ENCODE data around the gene PROZ.

Gene PROZ

GRCh38 chr13:113164492-113164891 is 6.0 kb downstream of the PROZ start:
- H3K9me3 ChIP-seq (ENCODE audit: control insufficient read depth in 1 of 2, low read length in 2 of 2) = no peaks in the 10 kb centered on the region
- no peak overlapping the region for H3K4me3 ChIP-seq (ENCODE audit: low read depth in 1 of 2, low read length in 2 of 2)
- no peaks in the 10 kb centered on the region for H3K4me1 ChIP-seq (ENCODE audit: control insufficient read depth in 1 of 2, insufficient read depth in 2 of 2, low read length in 2 of 2)
- H3K27me3 ChIP-seq (ENCODE audit: low read depth, low read length) = peaks cover 7% of the 10 kb centered on the region
- no peak overlapping the region for H3K27ac ChIP-seq (ENCODE audit: low read length)
- H3K36me3 ChIP-seq (ENCODE audit: control insufficient read depth in 1 of 2, insufficient read depth in 2 of 2, low read length in 2 of 2) = no peaks in the 10 kb centered on the region

DNA sequence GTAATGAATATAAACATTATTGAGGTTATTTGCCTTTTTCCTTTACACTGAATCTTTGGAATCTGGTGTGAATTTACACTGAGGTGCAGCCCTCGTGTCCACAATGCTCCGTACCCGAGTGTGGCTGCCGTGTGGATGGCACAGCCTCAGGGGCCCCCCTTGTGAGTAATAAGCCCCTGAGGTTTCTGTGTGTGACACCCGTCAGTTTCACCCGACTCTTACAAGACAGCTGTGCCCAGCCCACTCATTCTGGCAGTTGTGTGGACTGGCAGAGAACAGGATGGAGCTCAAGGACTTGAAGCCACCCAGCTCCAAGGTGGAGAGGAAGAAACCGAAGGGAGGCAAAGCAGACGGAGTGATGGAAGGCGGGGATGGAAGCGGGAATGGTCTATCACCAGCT is 7.8 kb downstream of the PROZ start:
- Histone ChIP-seq H3K4me3 (ENCODE audit: low read depth in 1 of 2, low read length in 2 of 2) (no peak overlapping the region), H3K4me1 (ENCODE audit: control insufficient read depth in 1 of 2, insufficient read depth in 2 of 2, low read length in 2 of 2) (no peaks in the 10 kb centered on the region), H3K27ac (ENCODE audit: low read length) (no peak overlapping the region), H3K9me3 (ENCODE audit: control insufficient read depth in 1 of 2, low read length in 2 of 2) (no peaks in the 10 kb centered on the region), H3K36me3 (ENCODE audit: control insufficient read depth in 1 of 2, insufficient read depth in 2 of 2, low read length in 2 of 2) (peaks cover 3% of the 10 kb centered on the region in 2 donors), H3K27me3 (ENCODE audit: low read depth, low read length) (peaks cover 7% of the 10 kb centered on the region)

DNA sequence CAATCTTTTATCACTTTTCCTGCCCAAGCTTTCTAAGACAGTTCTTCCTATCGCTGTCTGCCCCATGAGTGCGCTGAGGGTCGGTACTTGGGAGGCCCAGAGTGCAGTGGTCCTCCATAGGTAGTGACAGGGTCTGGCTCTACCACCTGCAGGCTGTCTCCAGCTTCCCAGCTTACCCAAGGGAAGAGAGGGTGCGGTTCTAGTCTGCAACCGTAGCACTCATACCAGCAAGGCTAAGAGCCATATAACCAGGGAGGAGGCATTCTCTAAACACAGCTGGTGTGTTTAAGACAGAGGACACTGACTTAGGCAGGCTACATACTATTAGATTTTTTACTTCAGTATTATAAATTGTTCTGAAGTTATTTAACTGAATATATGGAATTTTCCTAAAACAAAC is 8.2 kb downstream of the PROZ start:
- Histone ChIP-seq H3K9me3 (ENCODE audit: control insufficient read depth in 1 of 2, low read length in 2 of 2) (no peaks in the 10 kb centered on the region), H3K27me3 (ENCODE audit: low read depth, low read length) (peaks cover 7% of the 10 kb centered on the region), H3K4me3 (ENCODE audit: low read depth in 1 of 2, low read length in 2 of 2) (no peak overlapping the region), H3K4me1 (ENCODE audit: control insufficient read depth in 1 of 2, insufficient read depth in 2 of 2, low read length in 2 of 2) (no peaks in the 10 kb centered on the region), H3K36me3 (ENCODE audit: control insufficient read depth in 1 of 2, insufficient read depth in 2 of 2, low read length in 2 of 2) (peaks cover 4 to 7% of the 10 kb centered on the region in 2 donors), H3K27ac (ENCODE audit: low read length) (no peak overlapping the region)

DNA sequence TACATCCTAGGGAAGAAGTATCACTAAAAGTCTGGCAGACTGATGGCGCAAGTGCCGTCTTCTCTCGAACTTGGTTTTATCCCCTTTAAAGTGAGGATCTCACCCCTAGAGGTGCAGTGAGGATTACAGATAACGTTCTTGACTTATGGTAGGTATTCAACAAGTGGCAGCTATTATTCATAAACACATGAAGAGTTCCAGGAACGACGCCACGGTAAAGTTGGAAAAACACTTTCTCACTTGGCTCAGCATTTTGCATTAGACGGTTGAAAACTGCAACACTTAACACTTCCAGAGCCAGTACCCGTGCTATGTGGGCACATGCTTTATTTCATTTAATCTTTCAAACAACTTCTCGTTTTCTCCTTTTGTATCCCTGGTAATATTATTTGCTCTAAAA is 8.7 kb downstream of the PROZ start:
- Histone ChIP-seq H3K4me3 (ENCODE audit: low read depth in 1 of 2, low read length in 2 of 2) (no peak overlapping the region), H3K27ac (ENCODE audit: low read length) (no peak overlapping the region), H3K27me3 (ENCODE audit: low read depth, low read length) (peaks cover 7% of the 10 kb centered on the region), H3K4me1 (ENCODE audit: control insufficient read depth in 1 of 2, insufficient read depth in 2 of 2, low read length in 2 of 2) (no peaks in the 10 kb centered on the region), H3K9me3 (ENCODE audit: control insufficient read depth in 1 of 2, low read length in 2 of 2) (no peaks in the 10 kb centered on the region), H3K36me3 (ENCODE audit: control insufficient read depth in 1 of 2, insufficient read depth in 2 of 2, low read length in 2 of 2) (peaks cover 4 to 9% of the 10 kb centered on the region in 2 donors)

DNA sequence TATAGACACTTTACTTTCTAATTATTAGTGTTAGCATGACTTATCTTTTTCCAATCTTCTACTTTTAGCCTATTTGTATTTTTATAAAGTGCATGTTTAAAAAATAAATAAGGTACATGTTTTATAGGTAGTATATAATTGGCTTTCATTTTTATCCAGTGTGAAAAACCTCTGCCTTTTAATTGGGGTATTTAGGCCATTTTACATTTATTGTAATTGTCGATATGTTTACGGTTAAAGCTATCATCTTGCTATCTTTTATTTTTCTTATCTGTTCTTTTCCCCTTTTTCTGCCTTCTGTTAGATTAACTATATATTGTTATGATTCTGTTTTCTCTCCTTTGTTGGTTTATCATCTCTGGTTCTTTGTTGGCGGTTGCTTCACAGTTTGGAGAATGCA is 9.1 kb downstream of the PROZ start:
- H3K9me3 ChIP-seq (ENCODE audit: control insufficient read depth in 1 of 2, low read length in 2 of 2) = no peaks in the 10 kb centered on the region
- H3K4me3 ChIP-seq (ENCODE audit: low read depth in 1 of 2, low read length in 2 of 2) = no peak overlapping the region
- no peaks in the 10 kb centered on the region for H3K4me1 ChIP-seq (ENCODE audit: control insufficient read depth in 1 of 2, insufficient read depth in 2 of 2, low read length in 2 of 2)
- H3K27me3 ChIP-seq (ENCODE audit: low read depth, low read length) = peaks cover 7% of the 10 kb centered on the region
- H3K36me3 ChIP-seq (ENCODE audit: control insufficient read depth in 1 of 2, insufficient read depth in 2 of 2, low read length in 2 of 2) = peaks cover 6 to 13% of the 10 kb centered on the region in 2 donors
- no peak overlapping the region for H3K27ac ChIP-seq (ENCODE audit: low read length)

DNA sequence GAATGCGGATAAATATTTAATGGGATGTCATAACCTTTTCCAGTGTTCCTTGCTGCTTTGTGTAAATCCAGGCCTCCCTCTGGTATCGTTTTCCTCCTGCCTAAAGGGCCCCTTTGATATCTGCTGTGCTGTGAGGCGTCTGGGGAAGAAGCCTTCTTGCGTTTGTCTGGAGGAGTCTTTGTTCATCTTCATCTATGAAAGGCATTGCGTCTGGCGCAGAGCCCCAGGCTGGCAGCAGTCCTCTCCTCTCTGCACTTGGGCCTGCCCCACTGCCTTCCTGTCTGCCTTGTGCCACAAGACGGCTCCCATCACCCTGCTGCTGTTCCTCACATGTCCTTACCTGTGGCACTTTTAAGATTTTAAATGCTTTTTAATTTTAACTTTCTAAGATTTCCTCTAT is 9.8 kb downstream of the PROZ start:
- peaks cover under 1% of the 10 kb centered on the region for H3K27me3 ChIP-seq (ENCODE audit: low read depth, low read length)
- H3K9me3 ChIP-seq (ENCODE audit: control insufficient read depth in 1 of 2, low read length in 2 of 2) = no peaks in the 10 kb centered on the region
- H3K27ac ChIP-seq (ENCODE audit: low read length) = no peak overlapping the region
- no peaks in the 10 kb centered on the region for H3K4me1 ChIP-seq (ENCODE audit: control insufficient read depth in 1 of 2, insufficient read depth in 2 of 2, low read length in 2 of 2)
- no peak overlapping the region for H3K4me3 ChIP-seq (ENCODE audit: low read depth in 1 of 2, low read length in 2 of 2)
- peaks cover 8 to 17% of the 10 kb centered on the region in 2 donors for H3K36me3 ChIP-seq (ENCODE audit: control insufficient read depth in 1 of 2, insufficient read depth in 2 of 2, low read length in 2 of 2)

DNA sequence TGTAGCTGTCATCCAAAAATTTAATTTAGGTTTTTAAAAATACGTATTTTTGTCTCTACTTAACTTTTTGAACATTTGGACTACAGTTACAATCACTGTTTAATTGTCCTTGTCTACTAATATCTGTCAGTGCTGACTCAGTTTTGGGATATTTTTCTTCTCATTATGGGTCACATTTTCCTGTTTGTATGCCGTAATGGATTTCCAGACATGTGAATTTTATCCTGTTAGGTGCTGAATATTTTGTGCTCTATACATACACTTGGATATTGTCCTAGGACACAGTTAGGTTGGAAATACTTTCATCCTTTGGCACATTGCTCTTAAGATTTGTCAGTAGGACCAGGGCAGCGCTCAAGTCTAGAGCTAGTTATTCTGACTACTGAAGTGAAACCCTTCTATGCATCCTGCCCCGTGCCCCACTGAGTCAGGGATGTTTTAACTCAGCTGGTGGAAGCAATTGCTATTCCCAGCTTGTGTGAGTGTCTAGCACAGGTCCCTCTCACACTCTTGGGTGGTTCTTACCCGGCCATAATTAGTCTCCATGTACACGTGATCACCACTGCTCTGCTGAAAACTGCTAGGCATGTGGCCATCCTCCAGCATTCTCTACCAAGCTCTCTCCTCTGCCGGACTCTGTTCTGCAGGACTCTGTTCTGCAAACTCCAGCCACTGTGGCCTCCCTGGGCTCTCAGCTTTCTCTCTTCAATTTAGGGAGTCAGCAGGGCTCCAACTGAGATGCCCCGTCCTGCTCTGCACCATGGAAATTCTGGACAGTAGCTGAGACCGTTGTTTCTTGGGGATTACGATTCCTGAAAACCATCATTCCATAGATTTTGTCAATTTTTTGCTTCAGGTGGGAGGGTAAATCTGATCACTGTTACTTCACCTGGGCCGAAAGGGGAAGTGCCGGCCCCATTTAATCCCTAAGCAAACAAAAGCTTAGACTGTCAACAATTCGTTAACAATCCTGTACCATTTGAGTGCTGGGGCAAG is 11.1 kb downstream of the PROZ start:
- no peaks in the 10 kb centered on the region for H3K9me3 ChIP-seq (ENCODE audit: control insufficient read depth in 1 of 2, low read length in 2 of 2)
- peaks cover 8 to 20% of the 10 kb centered on the region in 2 donors for H3K36me3 ChIP-seq (ENCODE audit: control insufficient read depth in 1 of 2, insufficient read depth in 2 of 2, low read length in 2 of 2)
- no peak overlapping the region for H3K4me3 ChIP-seq (ENCODE audit: low read depth in 1 of 2, low read length in 2 of 2)
- no peaks in the 10 kb centered on the region for H3K27me3 ChIP-seq (ENCODE audit: low read depth, low read length)
- H3K4me1 ChIP-seq (ENCODE audit: control insufficient read depth in 1 of 2, insufficient read depth in 2 of 2, low read length in 2 of 2) = no peaks in the 10 kb centered on the region
- no peak overlapping the region for H3K27ac ChIP-seq (ENCODE audit: low read length)

GRCh38 chr13:113170511-113170910 is 12.1 kb downstream of the PROZ start:
- no peak overlapping the region for H3K27ac ChIP-seq (ENCODE audit: low read length)
- H3K9me3 ChIP-seq (ENCODE audit: control insufficient read depth in 1 of 2, low read length in 2 of 2) = no peaks in the 10 kb centered on the region
- peaks cover 8 to 29% of the 10 kb centered on the region in 2 donors for H3K36me3 ChIP-seq (ENCODE audit: control insufficient read depth in 1 of 2, insufficient read depth in 2 of 2, low read length in 2 of 2)
- H3K4me3 ChIP-seq (ENCODE audit: low read depth in 1 of 2, low read length in 2 of 2) = no peak overlapping the region
- no peaks in the 10 kb centered on the region for H3K27me3 ChIP-seq (ENCODE audit: low read depth, low read length)
- no peaks in the 10 kb centered on the region for H3K4me1 ChIP-seq (ENCODE audit: control insufficient read depth in 1 of 2, insufficient read depth in 2 of 2, low read length in 2 of 2)

DNA sequence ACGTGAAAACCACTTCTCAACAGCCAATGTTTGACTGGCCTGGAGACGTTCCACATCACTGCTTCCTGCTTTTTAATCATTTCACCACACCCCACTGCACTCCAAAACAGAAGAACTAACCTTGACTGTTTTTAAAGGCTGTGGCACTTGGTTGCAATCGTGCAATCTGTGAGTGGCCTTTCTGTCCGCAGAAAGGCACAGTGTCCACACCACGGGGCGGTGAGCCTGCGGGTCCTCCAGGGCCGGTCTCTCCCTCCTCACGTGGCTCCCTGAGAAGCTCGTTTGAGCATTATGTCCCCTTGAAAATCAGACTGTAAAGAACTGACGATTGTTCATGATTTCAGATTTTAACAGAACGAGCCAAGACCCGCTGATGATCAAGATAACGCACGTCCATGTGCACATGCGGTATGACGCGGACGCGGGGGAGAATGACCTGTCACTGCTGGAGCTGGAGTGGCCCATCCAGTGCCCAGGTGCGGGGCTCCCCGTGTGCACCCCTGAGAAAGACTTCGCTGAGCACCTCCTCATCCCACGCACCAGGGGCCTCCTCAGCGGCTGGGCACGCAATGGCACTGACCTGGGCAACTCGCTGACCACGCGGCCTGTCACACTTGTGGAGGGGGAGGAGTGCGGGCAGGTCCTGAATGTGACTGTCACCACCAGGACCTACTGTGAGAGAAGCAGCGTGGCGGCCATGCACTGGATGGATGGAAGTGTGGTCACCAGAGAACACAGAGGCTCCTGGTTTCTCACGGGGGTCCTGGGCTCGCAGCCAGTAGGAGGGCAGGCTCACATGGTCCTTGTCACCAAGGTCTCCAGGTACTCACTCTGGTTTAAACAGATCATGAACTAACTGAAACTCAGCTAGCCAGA is 13.0 kb downstream of the PROZ start:
- Histone ChIP-seq H3K36me3 (ENCODE audit: control insufficient read depth in 1 of 2, insufficient read depth in 2 of 2, low read length in 2 of 2) (peaks cover 8 to 39% of the 10 kb centered on the region in 2 donors), H3K9me3 (ENCODE audit: control insufficient read depth in 1 of 2, low read length in 2 of 2) (no peaks in the 10 kb centered on the region), H3K4me1 (ENCODE audit: control insufficient read depth in 1 of 2, insufficient read depth in 2 of 2, low read length in 2 of 2) (no peaks in the 10 kb centered on the region), H3K4me3 (ENCODE audit: low read depth in 1 of 2, low read length in 2 of 2) (no peak overlapping the region), H3K27ac (ENCODE audit: low read length) (no peak overlapping the region), H3K27me3 (ENCODE audit: low read depth, low read length) (no peaks in the 10 kb centered on the region)

GRCh38 chr13:113172419-113172926 is 14.0 kb downstream of the PROZ start:
- no peaks in the 10 kb centered on the region for H3K27me3 ChIP-seq (ENCODE audit: low read depth, low read length)
- H3K36me3 ChIP-seq (ENCODE audit: control insufficient read depth in 1 of 2, insufficient read depth in 2 of 2, low read length in 2 of 2) = peaks cover 11 to 46% of the 10 kb centered on the region in 2 donors
- no peaks in the 10 kb centered on the region for H3K9me3 ChIP-seq (ENCODE audit: control insufficient read depth in 1 of 2, low read length in 2 of 2)
- no peak overlapping the region for H3K27ac ChIP-seq (ENCODE audit: low read length)
- H3K4me1 ChIP-seq (ENCODE audit: control insufficient read depth in 1 of 2, insufficient read depth in 2 of 2, low read length in 2 of 2) = no peaks in the 10 kb centered on the region
- H3K4me3 ChIP-seq (ENCODE audit: low read depth in 1 of 2, low read length in 2 of 2) = no peak overlapping the region

DNA sequence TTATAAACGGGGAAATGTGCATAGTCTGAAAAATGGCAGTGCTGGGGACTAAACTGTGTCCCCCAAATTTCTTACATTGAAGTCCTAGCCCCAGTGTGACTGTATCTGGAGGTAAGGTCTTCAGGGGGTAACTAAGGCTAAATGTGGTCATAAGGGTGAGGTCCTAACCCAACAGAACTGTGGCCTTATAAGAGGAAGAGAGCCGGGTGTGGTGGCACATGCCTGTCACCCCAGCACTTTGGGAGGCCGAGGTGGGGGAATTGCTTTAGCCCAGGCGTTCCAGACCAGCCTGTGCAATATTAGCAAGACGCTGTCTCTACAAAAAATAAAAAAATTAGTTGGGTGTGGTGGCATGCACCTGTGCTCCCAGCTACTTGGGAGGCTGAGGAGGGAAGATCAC is 17.8 kb downstream of the PROZ start:
- Histone ChIP-seq H3K27me3 (ENCODE audit: low read depth, low read length) (no peaks in the 10 kb centered on the region), H3K27ac (ENCODE audit: low read length) (no peak overlapping the region), H3K4me3 (ENCODE audit: low read depth in 1 of 2, low read length in 2 of 2) (no peak overlapping the region), H3K36me3 (ENCODE audit: control insufficient read depth in 1 of 2, insufficient read depth in 2 of 2, low read length in 2 of 2) (peaks cover 43 to 81% of the 10 kb centered on the region in 2 donors), H3K4me1 (ENCODE audit: control insufficient read depth in 1 of 2, insufficient read depth in 2 of 2, low read length in 2 of 2) (no peaks in the 10 kb centered on the region), H3K9me3 (ENCODE audit: control insufficient read depth in 1 of 2, low read length in 2 of 2) (no peaks in the 10 kb centered on the region)
